ENCODE results near the gene ATP9A. TPM values are rescaled to one million over a fixed set of nuclear protein-coding genes. Genes with fewer than 3 reads are reported as not detected.
"Not testable (repeated sequence)": the region's sequence is repeated elsewhere in the genome, so short reads cannot be mapped to it uniquely, and the experiment has no call there.

ATP9A gene
- total and polyA plus RNA-seq, 3 donors from 2014 or later: 46.4 to 128 (median 89.3) TPM

GRCh38 chr20:51648571-51648947 lies 119.6 kb downstream of the ATP9A start:
- TF ChIP-seq POLR2A (IDR thresholded peaks at IDR 0.05): no peak
- H3K4me3 ChIP-seq: no peak overlapping the region
- WGBS, 2 donors: 93 to 96% methylated on average over 2 of the region's 2 CpGs
- H3K9me3 ChIP-seq: no peaks in the 10 kb centered on the region
- no peak for DNase-seq
- intact Hi-C loops (cut with DNase I; ENCODE audit: low total_unique reads): no loop called here
- H3K27me3 ChIP-seq: no peaks in the 10 kb centered on the region
- H3K36me3 ChIP-seq (ENCODE audit: low read depth, missing control alignments): no peaks in the 10 kb centered on the region
- no peak overlapping the region for H3K27ac ChIP-seq
- no peaks in the 10 kb centered on the region for H3K4me1 ChIP-seq

DNA sequence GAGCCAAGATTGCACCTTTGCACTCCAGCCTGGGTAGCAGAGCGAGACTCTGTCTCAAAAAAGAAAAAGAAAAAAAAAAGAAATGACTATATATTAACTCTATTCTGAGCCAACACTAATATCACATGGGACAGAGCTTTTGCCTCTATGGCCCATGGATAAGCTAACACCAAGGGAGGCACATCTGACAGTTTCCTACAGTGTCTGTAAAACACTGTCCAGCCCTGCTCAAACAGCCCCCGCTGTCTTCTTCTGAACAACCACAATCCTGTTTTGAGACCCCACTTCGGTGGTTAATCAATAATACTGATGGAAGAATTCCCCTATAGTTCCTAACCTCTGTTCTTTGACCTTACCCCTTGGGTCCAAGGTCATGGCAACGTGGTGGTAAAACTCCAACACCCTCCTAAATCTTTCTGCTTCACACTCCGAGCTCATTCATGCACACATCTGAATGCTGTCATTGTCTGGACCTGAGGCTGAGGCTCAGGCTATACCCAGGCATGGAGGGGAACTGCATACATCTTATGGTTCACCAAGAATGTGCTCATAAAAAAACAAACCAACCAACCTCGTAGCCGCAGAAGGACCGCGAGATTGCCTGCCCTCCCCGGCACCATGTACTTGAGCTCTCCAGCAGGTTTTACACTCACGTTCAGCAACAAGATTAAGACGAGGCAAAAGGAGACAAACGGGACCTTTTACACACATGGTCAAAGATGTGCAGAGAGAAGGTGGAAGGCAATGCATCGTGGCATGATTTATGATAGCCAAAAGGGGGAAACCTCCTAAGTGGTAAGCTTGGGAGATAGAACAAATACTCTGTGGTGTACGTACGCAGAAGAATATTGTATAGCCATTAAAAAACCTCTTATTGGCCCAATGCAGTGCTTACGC lies 120.3 kb downstream of the ATP9A start:
- no peaks in the 10 kb centered on the region for H3K9me3 ChIP-seq
- no peaks in the 10 kb centered on the region for H3K27me3 ChIP-seq
- H3K4me1 ChIP-seq: no peaks in the 10 kb centered on the region
- H3K36me3 ChIP-seq (ENCODE audit: low read depth, missing control alignments): no peaks in the 10 kb centered on the region
- WGBS, 2 donors: 72 to 75% methylated on average over 17 of the region's 17 CpGs
- intact Hi-C loops (cut with DNase I; ENCODE audit: low total_unique reads): no loop called here
- no peak for DNase-seq
- TF ChIP-seq CTCF (IDR thresholded peaks at IDR 0.05): no peak
- TF ChIP-seq POLR2A (IDR thresholded peaks at IDR 0.05): no peak
- H3K27ac ChIP-seq: no peak overlapping the region
- no peak overlapping the region for H3K4me3 ChIP-seq

GRCh38 chr20:51643810-51644209 lies 124.4 kb downstream of the ATP9A start:
- H3K27ac ChIP-seq; intact Hi-C loops (cut with DNase I; ENCODE audit: low total_unique reads); DNase-seq; H3K4me3 ChIP-seq; H3K27me3 ChIP-seq; H3K9me3 ChIP-seq; H3K36me3 ChIP-seq (ENCODE audit: low read depth, missing control alignments); H3K4me1 ChIP-seq: not testable (repeated sequence)
- WGBS, 2 donors: 87 to 90% methylated on average over 8 of the region's 8 CpGs

DNA sequence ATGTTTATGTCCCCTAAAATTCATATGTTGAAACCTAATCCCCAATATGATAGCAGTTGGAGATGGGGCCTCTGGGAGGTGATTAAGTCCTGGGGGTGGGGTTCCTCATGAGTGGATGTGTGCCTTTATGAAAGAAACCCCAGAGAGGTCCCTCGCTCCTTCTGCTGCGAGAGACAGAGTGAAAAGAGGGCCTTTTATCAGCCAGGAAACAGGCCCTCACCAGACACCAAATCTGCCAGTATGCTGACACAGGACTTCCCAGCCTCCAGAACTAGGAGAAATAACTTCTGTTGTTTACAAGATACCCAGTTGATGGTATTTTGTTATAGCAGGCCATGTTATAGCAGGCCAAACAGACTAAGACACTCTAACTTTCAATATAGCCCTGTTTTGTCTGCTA lies 124.8 kb downstream of the ATP9A start:
- intact Hi-C loops (cut with DNase I; ENCODE audit: low total_unique reads): no loop called here
- TF ChIP-seq POLR2A (IDR thresholded peaks at IDR 0.05) (no peak), CTCF (IDR thresholded peaks at IDR 0.05) (no peak)
- WGBS, 2 donors: 46 to 61% methylated on average over 2 of the region's 2 CpGs
- Histone ChIP-seq H3K4me3 (no peak overlapping the region), H3K27ac (no peak overlapping the region), H3K4me1 (no peaks in the 10 kb centered on the region), H3K36me3 (ENCODE audit: low read depth, missing control alignments) (no peaks in the 10 kb centered on the region), H3K9me3 (no peaks in the 10 kb centered on the region), H3K27me3 (no peaks in the 10 kb centered on the region)
- no peak for DNase-seq

GRCh38 chr20:51641866-51642265 lies 126.3 kb downstream of the ATP9A start:
- Histone ChIP-seq H3K36me3 (ENCODE audit: low read depth, missing control alignments) (no peaks in the 10 kb centered on the region), H3K4me3 (no peak overlapping the region), H3K27me3 (no peaks in the 10 kb centered on the region), H3K9me3 (no peaks in the 10 kb centered on the region), H3K4me1 (no peaks in the 10 kb centered on the region), H3K27ac (no peak overlapping the region)
- intact Hi-C loops (cut with DNase I; ENCODE audit: low total_unique reads): no loop called here
- WGBS, 2 donors: 92 to 94% methylated on average over 4 of the region's 4 CpGs
- DNase-seq: no peak
- TF ChIP-seq POLR2A (IDR thresholded peaks at IDR 0.05) (no peak), CTCF (IDR thresholded peaks at IDR 0.05) (no peak)

- Histone ChIP-seq H3K27ac (no peak overlapping the region), H3K4me3 (no peak overlapping the region), H3K27me3 (no peaks in the 10 kb centered on the region), H3K36me3 (ENCODE audit: low read depth, missing control alignments) (no peaks in the 10 kb centered on the region), H3K4me1 (no peaks in the 10 kb centered on the region), H3K9me3 (no peaks in the 10 kb centered on the region)
- no peak for TF ChIP-seq POLR2A (IDR thresholded peaks at IDR 0.05)
- no peak for TF ChIP-seq CTCF (IDR thresholded peaks at IDR 0.05)
- no peak for DNase-seq
- 64 to 82% methylated on average over 3 of the region's 3 CpGs for WGBS, 2 donors
- intact Hi-C loops (cut with DNase I; ENCODE audit: low total_unique reads): no loop called here
These were observed 127.4 kb downstream of the ATP9A start for GRCh38 chr20:51640743-51641142.

All from testis (tissue), 3 donors.